ENCODE data around the gene BSG.
"Not testable (repeated sequence)": the region's sequence is repeated elsewhere in the genome, so short reads cannot be mapped to it uniquely, and the experiment has no call there.

The BSG gene

GRCh38 chr19:623974-624373 is 51.6 kb downstream of the BSG start:
- TF ChIP-seq EZH2phosphoT487 (IDR thresholded peaks at IDR 0.05; ENCODE audit: borderline replicate concordance) (no peak), CTCF (conservative IDR thresholded peaks at IDR 0.05; ENCODE audit: low read length) (no peak)
- peaks cover 4% of the 10 kb centered on the region; the same call in 1 of the 2 replicates for H3K79me2 ChIP-seq (ENCODE audit: insufficient read depth, low read length)
- H3K9ac ChIP-seq (ENCODE audit: low read depth, low read length, poor library complexity, severe bottlenecking), result no peak overlapping the region
- no peaks in the 10 kb centered on the region for H3K27me3 ChIP-seq (ENCODE audit: insufficient read depth, low read length, poor library complexity, severe bottlenecking)
- no peaks in the 10 kb centered on the region for H4K20me1 ChIP-seq (ENCODE audit: insufficient read depth, low read length, poor library complexity, severe bottlenecking)
- H3F3A ChIP-seq (ENCODE audit: low read depth), result no peaks in the 10 kb centered on the region
- no peaks in the 10 kb centered on the region for H3K9me3 ChIP-seq (ENCODE audit: insufficient read depth, low read depth, low read length)
- no peaks in the 10 kb centered on the region for H3K9me2 ChIP-seq (replicated peaks; ENCODE audit: low read depth, low read length)
- H3K4me3 ChIP-seq (ENCODE audit: low read length, poor library complexity, severe bottlenecking), result no peak overlapping the region
- no peak overlapping the region for H2AFZ ChIP-seq (ENCODE audit: low read length)
- H3K4me2 ChIP-seq (ENCODE audit: low read depth, low read length, poor library complexity, severe bottlenecking), result no peak overlapping the region
- peaks cover under 1% of the 10 kb centered on the region for H3K4me1 ChIP-seq (ENCODE audit: insufficient read depth, low read length, poor library complexity, severe bottlenecking)
- peaks cover 11% of the 10 kb centered on the region; the same call in 1 of the 2 replicates for H3K36me3 ChIP-seq (ENCODE audit: insufficient read depth, low read length)

GRCh38 chr19:624433-625109 is 52.2 kb downstream of the BSG start:
- H2AFZ ChIP-seq (ENCODE audit: low read length), result no peak overlapping the region
- peaks cover 8% of the 10 kb centered on the region; the same call in 1 of the 2 replicates for H3K36me3 ChIP-seq (ENCODE audit: insufficient read depth, low read length)
- peaks cover 3% of the 10 kb centered on the region for H3K4me1 ChIP-seq (ENCODE audit: insufficient read depth, low read length, poor library complexity, severe bottlenecking)
- no peaks in the 10 kb centered on the region for H3K27me3 ChIP-seq (ENCODE audit: insufficient read depth, low read length, poor library complexity, severe bottlenecking)
- H4K20me1 ChIP-seq (ENCODE audit: insufficient read depth, low read length, poor library complexity, severe bottlenecking), result no peaks in the 10 kb centered on the region
- H3K9me3 ChIP-seq (ENCODE audit: insufficient read depth, low read depth, low read length), result no peaks in the 10 kb centered on the region
- H3K79me2 ChIP-seq (ENCODE audit: insufficient read depth, low read length), result peaks cover 9% of the 10 kb centered on the region; the same call in 1 of the 2 replicates
- H3F3A ChIP-seq (ENCODE audit: low read depth), result no peaks in the 10 kb centered on the region
- no peak for TF ChIP-seq EZH2phosphoT487 (IDR thresholded peaks at IDR 0.05; ENCODE audit: borderline replicate concordance)
- no peak for TF ChIP-seq CTCF (conservative IDR thresholded peaks at IDR 0.05; ENCODE audit: low read length)
- no peak overlapping the region for H3K4me3 ChIP-seq (ENCODE audit: low read length, poor library complexity, severe bottlenecking)
- no peak overlapping the region for H3K4me2 ChIP-seq (ENCODE audit: low read depth, low read length, poor library complexity, severe bottlenecking)
- no peak overlapping the region for H3K9ac ChIP-seq (ENCODE audit: low read depth, low read length, poor library complexity, severe bottlenecking)
- H3K9me2 ChIP-seq (replicated peaks; ENCODE audit: low read depth, low read length), result no peaks in the 10 kb centered on the region

- Histone ChIP-seq H3K9ac (ENCODE audit: low read depth, low read length, poor library complexity, severe bottlenecking) (no peak overlapping the region), H3K79me2 (ENCODE audit: insufficient read depth, low read length) (peaks cover 10% of the 10 kb centered on the region; the same call in 1 of the 2 replicates), H2AFZ (ENCODE audit: low read length) (no peak overlapping the region), H3K4me3 (ENCODE audit: low read length, poor library complexity, severe bottlenecking) (no peak overlapping the region), H3K9me3 (ENCODE audit: insufficient read depth, low read depth, low read length) (no peaks in the 10 kb centered on the region), H3K4me2 (ENCODE audit: low read depth, low read length, poor library complexity, severe bottlenecking) (no peak overlapping the region), H3K4me1 (ENCODE audit: insufficient read depth, low read length, poor library complexity, severe bottlenecking) (peaks cover 3% of the 10 kb centered on the region), H3K27me3 (ENCODE audit: insufficient read depth, low read length, poor library complexity, severe bottlenecking) (no peaks in the 10 kb centered on the region), H4K20me1 (ENCODE audit: insufficient read depth, low read length, poor library complexity, severe bottlenecking) (no peaks in the 10 kb centered on the region), H3K9me2 (replicated peaks; ENCODE audit: low read depth, low read length) (no peaks in the 10 kb centered on the region), H3F3A (ENCODE audit: low read depth) (no peaks in the 10 kb centered on the region), H3K36me3 (ENCODE audit: insufficient read depth, low read length) (peaks cover 5% of the 10 kb centered on the region; the same call in 1 of the 2 replicates)
- TF ChIP-seq CTCF (conservative IDR thresholded peaks at IDR 0.05; ENCODE audit: low read length) (no peak), EZH2phosphoT487 (IDR thresholded peaks at IDR 0.05; ENCODE audit: borderline replicate concordance) (no peak)
These were observed 52.9 kb downstream of the BSG start for GRCh38 chr19:625257-625656.

GRCh38 chr19:626566-626965 is 54.2 kb downstream of the BSG start:
- not testable (repeated sequence) for H2AFZ ChIP-seq (ENCODE audit: low read length); H3F3A ChIP-seq (ENCODE audit: low read depth); H3K27me3 ChIP-seq (ENCODE audit: insufficient read depth, low read length, poor library complexity, severe bottlenecking); H3K4me3 ChIP-seq (ENCODE audit: low read length, poor library complexity, severe bottlenecking); H3K9ac ChIP-seq (ENCODE audit: low read depth, low read length, poor library complexity, severe bottlenecking); H3K9me3 ChIP-seq (ENCODE audit: insufficient read depth, low read depth, low read length); H4K20me1 ChIP-seq (ENCODE audit: insufficient read depth, low read length, poor library complexity, severe bottlenecking); H3K36me3 ChIP-seq (ENCODE audit: insufficient read depth, low read length); H3K4me1 ChIP-seq (ENCODE audit: insufficient read depth, low read length, poor library complexity, severe bottlenecking); H3K9me2 ChIP-seq (replicated peaks; ENCODE audit: low read depth, low read length); H3K4me2 ChIP-seq (ENCODE audit: low read depth, low read length, poor library complexity, severe bottlenecking)
- H3K79me2 ChIP-seq (ENCODE audit: insufficient read depth, low read length), result peaks cover 23% of the 10 kb centered on the region; the same call in 1 of the 2 replicates

Measured in Loucy (cell line).